H1 (cell line): ENCODE results near the gene PCDHB12. TPM values are rescaled to one million over a fixed set of nuclear protein-coding genes. Genes with fewer than 3 reads are reported as not detected.

Source experiments
- CTCF ChIA-PET: fragments of 300-600 bp; sonication (Branson Sonifier 250); formaldehyde crosslinking; loops from one replicate; lab custom pipeline; 2021; ENCODE audit not compliant: partially characterized antibody; lab: Charles Lee
- POLR2A ChIA-PET: fragments of 300-600 bp; sonication (Branson Sonifier 250); formaldehyde crosslinking; loops from one replicate; lab custom pipeline; 2021; ENCODE audit warnings: inconsistent platforms; ENCODE audit not compliant: partially characterized antibody; lab: Charles Lee
- DNase-seq, 2 experiments: peaks; one replicate each; pipeline versions ENCODE4 v3.0.0 to v3.0.0-alpha.2; 2010 to 2022; ENCODE audit warnings: low spot score in 2 of 2, low read depth in 1 of 2, mixed read lengths in 1 of 2
- FAIRE-seq: peaks from 2 replicates; lab custom pipeline; 2011; peaks lifted over from hg19 to GRCh38; lab: Jason Lieb, UNC
- H2AFZ ChIP-seq: 2 replicates; pipeline ENCODE4 v1.8.1; 2012; ENCODE audit warnings: low read length, inconsistent platforms
- H2AK5ac ChIP-seq: 2 replicates; pipeline ENCODE4 v1.6.1; 2013; ENCODE audit warnings: low read depth, low read length
- H2BK120ac ChIP-seq: replicated peaks from 2 replicates; pipeline ENCODE3; 2013; ENCODE audit warnings: low read depth, low read length, inconsistent platforms
- H2BK12ac ChIP-seq: 2 replicates; pipeline ENCODE4 v1.6.1; 2013; ENCODE audit warnings: low read depth, low read length
- H2BK15ac ChIP-seq: 2 replicates; pipeline ENCODE4 v1.6.1; 2013; ENCODE audit warnings: low read length
- H2BK20ac ChIP-seq: 2 replicates; pipeline ENCODE4 v1.6.1; 2013; ENCODE audit warnings: low read length
- H2BK5ac ChIP-seq: 2 replicates; pipeline ENCODE4 v1.6.1; 2013; ENCODE audit warnings: low read depth, low read length
- H3K14ac ChIP-seq: 2 replicates; pipeline ENCODE4 v1.6.1; 2013; ENCODE audit warnings: inconsistent platforms; ENCODE audit not compliant: insufficient read length
- H3K18ac ChIP-seq: 2 replicates; pipeline ENCODE4 v1.6.1; 2013; ENCODE audit warnings: low read length; ENCODE audit errors: extremely low read depth
- H3K23ac ChIP-seq: 2 replicates; pipeline ENCODE4 v1.6.1; 2013; ENCODE audit warnings: inconsistent platforms; ENCODE audit not compliant: insufficient read length
- H3K23me2 ChIP-seq: 2 replicates; pipeline ENCODE4 v1.6.1; 2013; ENCODE audit warnings: low read depth, low read length
- H3K27ac ChIP-seq: 2 replicates; pipeline ENCODE4 v1.6.1; 2011; ENCODE audit warnings: low read depth, low read length, inconsistent platforms
- H3K27me3 ChIP-seq, 4 experiments: replicated peaks in 1 of 4; 1 replicate in 1 of 4; 2 replicates in 3 of 4; pipeline versions ENCODE4 v1.6.1 to v1.8.1; 2011 to 2013; ENCODE audit warnings: low read length in 3 of 4, mild to moderate bottlenecking in 3 of 4, inconsistent platforms in 2 of 4, mixed read lengths in 2 of 4, moderate library complexity in 1 of 4; ENCODE audit not compliant: control insufficient read depth in 3 of 4, insufficient read depth in 3 of 4; ENCODE audit errors: extremely low read depth in 1 of 4
- H3K36me3 ChIP-seq, 4 experiments: 2 replicates each; pipeline versions ENCODE4 v1.6.1 to v1.8.1; 2011 to 2013; ENCODE audit warnings: mild to moderate bottlenecking in 4 of 4, low read length in 3 of 4, moderate library complexity in 2 of 4, control low read depth in 1 of 4, inconsistent platforms in 1 of 4; ENCODE audit not compliant: insufficient read depth in 4 of 4, control insufficient read depth in 2 of 4
- H3K4ac ChIP-seq: replicated peaks from 2 replicates; pipeline ENCODE3; 2013; ENCODE audit warnings: low read length, low read depth, mixed read lengths, inconsistent platforms; ENCODE audit not compliant: insufficient read length
- H3K4me1 ChIP-seq, 4 experiments: replicated peaks in 1 of 4; 1 replicate in 1 of 4; 2 replicates in 3 of 4; pipeline versions ENCODE4 v1.6.1 to v1.8.1; 2011 to 2013; ENCODE audit warnings: low read length in 3 of 4, inconsistent platforms in 2 of 4, mixed read lengths in 1 of 4; ENCODE audit not compliant: insufficient read depth in 4 of 4, control insufficient read depth in 3 of 4
- H3K4me2 ChIP-seq, 2 experiments: 2 replicates each; pipeline versions ENCODE4 v1.6.1 to v1.8.1; 2011 to 2013; ENCODE audit warnings: low read depth in 2 of 2, low read length in 2 of 2, control low read depth in 1 of 2, inconsistent platforms in 1 of 2, mild to moderate bottlenecking in 1 of 2; ENCODE audit not compliant: insufficient read depth in 1 of 2
- H3K4me3 ChIP-seq, 4 experiments: fragments of 200-600, 300-600 bp in 1 of 4; sonication (generic), shearing (Covaris generic), sonication (Bioruptor Twin) in 1 of 4; 2 replicates each; pipeline versions ENCODE4 v1.5.1 to v1.8.1; 2011 to 2016; ENCODE audit warnings: low read length in 4 of 4, low read depth in 3 of 4, control low read depth in 2 of 4, inconsistent platforms in 2 of 4, mild to moderate bottlenecking in 2 of 4, mixed read lengths in 1 of 4, moderate library complexity in 1 of 4; ENCODE audit not compliant: insufficient read depth in 2 of 4; ENCODE audit errors: extremely low read depth in 1 of 4
- H3K56ac ChIP-seq: replicated peaks from 2 replicates; pipeline ENCODE3; 2013; ENCODE audit warnings: low read depth, mild to moderate bottlenecking, mixed read lengths, low read length, inconsistent platforms; ENCODE audit not compliant: insufficient read length
- H3K79me1 ChIP-seq: 2 replicates; pipeline ENCODE4 v1.6.1; 2013; ENCODE audit warnings: low read depth, low read length, control low read depth
- H3K79me2 ChIP-seq, 2 experiments: 2 replicates each; pipeline versions ENCODE4 v1.6.1 to v1.8.1; 2012 to 2013; ENCODE audit warnings: low read length in 2 of 2, mild to moderate bottlenecking in 2 of 2, inconsistent platforms in 1 of 2; ENCODE audit not compliant: insufficient read depth in 2 of 2, control insufficient read depth in 1 of 2
- H3K9ac ChIP-seq, 4 experiments: replicated peaks in 1 of 4; 1 replicate in 1 of 4; 2 replicates in 3 of 4; pipeline versions ENCODE4 v1.6.1 to v1.8.1; 2011 to 2013; ENCODE audit warnings: low read depth in 3 of 4, low read length in 3 of 4, control low read depth in 2 of 4, mild to moderate bottlenecking in 2 of 4, moderate library complexity in 2 of 4, inconsistent platforms in 1 of 4; ENCODE audit errors: extremely low read depth in 1 of 4
- H3K9me3 ChIP-seq, 2 experiments: 2 replicates each; pipeline versions ENCODE4 v1.6.1 to v1.8.1; 2012 to 2013; ENCODE audit warnings: mild to moderate bottlenecking in 2 of 2, moderate library complexity in 2 of 2, control low read depth in 1 of 2, inconsistent platforms in 1 of 2, low read depth in 1 of 2, low read length in 1 of 2, mixed read lengths in 1 of 2; ENCODE audit not compliant: insufficient read depth in 2 of 2
- H4K20me1 ChIP-seq, 2 experiments: replicated peaks in 1 of 2; 2 replicates each; pipeline versions ENCODE3 to v1.8.1; 2011 to 2013; ENCODE audit warnings: inconsistent platforms in 2 of 2, low read length in 2 of 2, mild to moderate bottlenecking in 1 of 2; ENCODE audit not compliant: insufficient read depth in 2 of 2, control insufficient read depth in 1 of 2
- H4K5ac ChIP-seq: 2 replicates; pipeline ENCODE4 v1.6.1; 2013; ENCODE audit warnings: low read length, low read depth, mixed read lengths, inconsistent platforms; ENCODE audit not compliant: insufficient read length
- H4K8ac ChIP-seq: 2 replicates; pipeline ENCODE4 v1.8.0; 2013; ENCODE audit warnings: mild to moderate bottlenecking, moderate library complexity, low read length, inconsistent platforms; ENCODE audit not compliant: insufficient read depth; ENCODE audit errors: extremely low read depth
- H4K91ac ChIP-seq: replicated peaks from 2 replicates; pipeline ENCODE3; 2013; ENCODE audit warnings: low read length, mixed read lengths, inconsistent platforms; ENCODE audit not compliant: insufficient read length
- CHD1 ChIP-seq: IDR thresholded peaks from 2 replicates; pipeline ENCODE4 v1.6.1; 2012; ENCODE audit warnings: low read depth, low read length, improper control_type of control experiment
- ZNF274 ChIP-seq: IDR thresholded peaks from 2 replicates; pipeline ENCODE4 v1.7.0; 2012; ENCODE audit warnings: low read length, borderline replicate concordance; ENCODE audit errors: extremely low read depth
- WGBS, 2 experiments: shearing (Covaris generic) in 1 of 2; methylation state at CpG; one replicate each; pipeline versions ENCODE4 v1.1.6 to v1.1.7; 2013 to 2015; ENCODE audit warnings: low lambda C conversion rate in 2 of 2, mixed read lengths in 2 of 2, inconsistent platforms in 1 of 2, low coverage in 1 of 2, missing lambda C conversion rate in 1 of 2; ENCODE audit not compliant: insufficient replicate concordance in 2 of 2, insufficient coverage in 1 of 2, insufficient read length in 1 of 2; ENCODE audit errors: extremely low coverage in 1 of 2, missing lambda C conversion rate in 1 of 2; 5-methylcytosine and 5-hydroxymethylcytosine counted together
- polyA plus RNA-seq, 7 experiments: library from polyadenylated mRNA; depleted of rRNA in 3 of 7; stranded (reverse) in 5 of 7; unstranded in 2 of 7; fragments of >200 nt in 5 of 7; fragments of 200-250 nt in 2 of 7; gene quantifications; 1 replicate in 5 of 7; 2 replicates in 1 of 7; 4 replicates in 1 of 7; pipeline versions ENCODE4 v1.2.1 to v1.2.3, GENCODE V29; 2011 to 2013; ENCODE audit warnings: missing spikeins in 2 of 7, mixed read lengths in 2 of 7
- total RNA-seq: library from RNA; stranded (reverse); fragmentation: NEBNext Ultra II Directional; extraction: Animal tissue kit (Norgen Biotek cat#: 25700); gene quantifications from 2 replicates; pipeline ENCODE4 v1.2.1, GENCODE V29; 2021
- TF ChIP-seq, protein P1 (sequence below): IDR thresholded peaks from 2 replicates; pipeline ENCODE4 v1.6.1; 2011; ENCODE audit warnings: low read depth, mild to moderate bottlenecking, low read length; ENCODE audit not compliant: insufficient read depth

PCDHB12 gene
- total and polyA plus RNA-seq, 2 of the 8 experiments (the other 6 are each of a cell fraction or from before 2014, with no cell fraction given), result 1.1 to 2.0 TPM

- ChIA-PET CTCF (interaction anchor here (0.7 to 2.5 kb wide), 5 partner anchors 15 to 152 kb away, joined by 3 to 8 read pairs (median 3); partner anchors contain the start of genes PCDHB15 and PCDHGA10), POLR2A (no interaction called here)
- no peak overlapping the region for H2AK5ac ChIP-seq
- FAIRE-seq, result no peak
- no peak overlapping the region for H4K8ac ChIP-seq
- no peaks in the 10 kb centered on the region for H3K79me1 ChIP-seq
- TF ChIP-seq CHD1 (no peak), ZNF274 (peak; percentile 99)
- TF ChIP-seq, protein P1, sequence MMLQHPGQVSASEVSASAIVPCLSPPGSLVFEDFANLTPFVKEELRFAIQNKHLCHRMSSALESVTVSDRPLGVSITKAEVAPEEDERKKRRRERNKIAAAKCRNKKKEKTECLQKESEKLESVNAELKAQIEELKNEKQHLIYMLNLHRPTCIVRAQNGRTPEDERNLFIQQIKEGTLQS, result no peak
- no peaks in the 10 kb centered on the region for H4K20me1 ChIP-seq
- no peaks in the 10 kb centered on the region for H3K23me2 ChIP-seq
- no peak overlapping the region for H2BK12ac ChIP-seq
- no peak overlapping the region for H4K91ac ChIP-seq
- H2AFZ ChIP-seq, result no peak overlapping the region
- no peak overlapping the region for H3K14ac ChIP-seq
- no peaks in the 10 kb centered on the region for H3K27me3 ChIP-seq
- H3K4me3 ChIP-seq, result no peak overlapping the region
- H3K56ac ChIP-seq, result no peak overlapping the region
- peaks cover 64 to 74% of the 10 kb centered on the region in 2 experiments for H3K9me3 ChIP-seq
- no peaks in the 10 kb centered on the region; a peak in 2 of 8 replicates for H3K36me3 ChIP-seq
- DNase-seq, result no peak
- H2BK15ac ChIP-seq, result no peak overlapping the region
- H2BK120ac ChIP-seq, result no peak overlapping the region
- no peaks in the 10 kb centered on the region for H3K4me1 ChIP-seq
- no peak overlapping the region for H3K4ac ChIP-seq
- no peak overlapping the region for H3K4me2 ChIP-seq
- no peak overlapping the region for H3K18ac ChIP-seq
- no peaks in the 10 kb centered on the region for H3K79me2 ChIP-seq
- no peak overlapping the region for H3K27ac ChIP-seq
- no peak overlapping the region for H3K9ac ChIP-seq
- 68% methylated on average over 5 of the region's 5 CpGs; no CpG with 5 or more reads in 1 of the 2 experiments for WGBS, 2 experiments
- H3K23ac ChIP-seq, result no peak overlapping the region
- H4K5ac ChIP-seq, result no peak overlapping the region
- H2BK5ac ChIP-seq, result no peak overlapping the region
- H2BK20ac ChIP-seq, result no peak overlapping the region
These were observed 52.1 kb downstream of the PCDHB12 start for GRCh38 chr5:141260458-141261237.
